GM12878 (cell line): ENCODE measurements around the gene APLP2.

Source experiments
- CHD4 ChIP-seq: fragments of 200-600 bp; sonication (generic); IDR thresholded peaks from 2 replicates; pipeline ENCODE4 v1.6.1; 2016; ENCODE audit warnings: mild to moderate bottlenecking
- EED ChIP-seq: sonication (generic); IDR thresholded peaks from 2 replicates; pipeline ENCODE4 v1.6.1; 2016; ENCODE audit warnings: antibody characterized with exemption, low read depth
- EZH2 ChIP-seq: IDR thresholded peaks from 2 replicates; pipeline ENCODE4 v1.6.1; 2012; ENCODE audit warnings: low read depth, mild to moderate bottlenecking, control low read depth, inconsistent platforms, low read length, borderline replicate concordance; ENCODE audit not compliant: control insufficient read depth
- SREBF2 ChIP-seq: IDR thresholded peaks from 2 replicates; pipeline ENCODE4 v1.6.1; 2012; ENCODE audit warnings: mild to moderate bottlenecking, low read length
- TF ChIP-seq, protein P1 (sequence below), 3 experiments: IDR thresholded peaks in 2 of 3; conservative IDR thresholded peaks in 1 of 3; 2 replicates each; pipeline ENCODE4 v1.5.1; 2011; ENCODE audit warnings: low read depth in 3 of 3, low read length in 3 of 3, mild to moderate bottlenecking in 3 of 3, control low read depth in 2 of 3, moderate library complexity in 2 of 3, inconsistent platforms in 1 of 3, mixed read lengths in 1 of 3; ENCODE audit not compliant: control insufficient read depth in 2 of 3, insufficient read depth in 1 of 3; ENCODE audit errors: extremely low read depth in 1 of 3

DNA sequence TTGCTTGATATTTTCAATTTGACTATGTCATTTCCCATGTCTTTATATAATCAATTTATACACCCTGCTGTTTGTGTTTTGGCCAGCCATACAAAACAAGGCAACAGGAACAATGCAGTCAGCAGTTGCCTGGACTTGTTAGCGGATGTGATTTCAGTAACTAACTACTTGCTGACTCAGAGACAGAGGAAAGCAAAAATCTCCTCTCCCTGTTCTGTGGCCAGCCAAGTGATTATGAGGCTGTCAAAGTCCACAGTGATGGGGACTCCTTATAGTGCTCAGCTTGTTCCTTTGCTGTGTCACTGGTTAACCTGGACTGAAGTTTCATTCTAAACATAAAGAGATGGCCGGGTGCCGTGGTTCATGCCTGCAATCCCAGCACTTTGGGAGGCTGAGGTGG is 32.6 kb upstream of the APLP2 start:
- TF ChIP-seq CHD4, result no peak
- TF ChIP-seq, protein P1, sequence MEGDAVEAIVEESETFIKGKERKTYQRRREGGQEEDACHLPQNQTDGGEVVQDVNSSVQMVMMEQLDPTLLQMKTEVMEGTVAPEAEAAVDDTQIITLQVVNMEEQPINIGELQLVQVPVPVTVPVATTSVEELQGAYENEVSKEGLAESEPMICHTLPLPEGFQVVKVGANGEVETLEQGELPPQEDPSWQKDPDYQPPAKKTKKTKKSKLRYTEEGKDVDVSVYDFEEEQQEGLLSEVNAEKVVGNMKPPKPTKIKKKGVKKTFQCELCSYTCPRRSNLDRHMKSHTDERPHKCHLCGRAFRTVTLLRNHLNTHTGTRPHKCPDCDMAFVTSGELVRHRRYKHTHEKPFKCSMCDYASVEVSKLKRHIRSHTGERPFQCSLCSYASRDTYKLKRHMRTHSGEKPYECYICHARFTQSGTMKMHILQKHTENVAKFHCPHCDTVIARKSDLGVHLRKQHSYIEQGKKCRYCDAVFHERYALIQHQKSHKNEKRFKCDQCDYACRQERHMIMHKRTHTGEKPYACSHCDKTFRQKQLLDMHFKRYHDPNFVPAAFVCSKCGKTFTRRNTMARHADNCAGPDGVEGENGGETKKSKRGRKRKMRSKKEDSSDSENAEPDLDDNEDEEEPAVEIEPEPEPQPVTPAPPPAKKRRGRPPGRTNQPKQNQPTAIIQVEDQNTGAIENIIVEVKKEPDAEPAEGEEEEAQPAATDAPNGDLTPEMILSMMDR (IDR thresholded peaks at IDR 0.05 in 2 of 3, conservative IDR thresholded peaks at IDR 0.05 in 1 of 3; ENCODE audit: control insufficient read depth in 2 of 3, extremely low read depth in 1 of 3, insufficient read depth in 1 of 3, low read depth in 3 of 3, low read length in 3 of 3), result no peak
- no peak for TF ChIP-seq EED
- TF ChIP-seq SREBF2, result no peak
- no peak for TF ChIP-seq EZH2
